ENCODE data around the gene RHO. TPM values are rescaled to one million over a fixed set of nuclear protein-coding genes. Genes with fewer than 3 reads are reported as not detected.
A peak's percentile ranks its signal among the peaks of the same experiment; 100 is the strongest.

The RHO gene
- total RNA-seq, 1 experiment from 2014 or later: not detected

GRCh38 chr3:129548104-129548965 is 19.9 kb downstream of the RHO start:
- no peaks in the 10 kb centered on the region for H3K27me3 Mint-ChIP-seq (ENCODE audit: insufficient read depth, unreplicated experiment)
- DNase-seq (ENCODE audit: unreplicated experiment): no peak
- peaks cover 12% of the 10 kb centered on the region for H3K4me1 Mint-ChIP-seq (ENCODE audit: insufficient read depth, unreplicated experiment)
- no peak overlapping the region for H3K27ac Mint-ChIP-seq (ENCODE audit: low read depth, unreplicated experiment)
- CTCF ChIA-PET: interaction anchor here (0.5 kb wide), 1 partner anchor 328 kb away, joined by 6 read pairs; no protein-coding TSS in a partner anchor
- no peak overlapping the region for H3K4me3 Mint-ChIP-seq (ENCODE audit: unreplicated experiment)
- no TSS peak for BruUV-seq (replicated peaks)
- no peaks in the 10 kb centered on the region for H3K36me3 Mint-ChIP-seq (ENCODE audit: insufficient read depth, unreplicated experiment)
- no peaks in the 10 kb centered on the region for H3K9me3 Mint-ChIP-seq (ENCODE audit: unreplicated experiment)
- TF ChIP-seq CTCF (IDR thresholded peaks at IDR 0.05; ENCODE audit: unreplicated experiment): no peak
- POLR2A ChIA-PET: no interaction called here
- intact Hi-C loops (cut with micrococcal nuclease): no loop called here

DNA sequence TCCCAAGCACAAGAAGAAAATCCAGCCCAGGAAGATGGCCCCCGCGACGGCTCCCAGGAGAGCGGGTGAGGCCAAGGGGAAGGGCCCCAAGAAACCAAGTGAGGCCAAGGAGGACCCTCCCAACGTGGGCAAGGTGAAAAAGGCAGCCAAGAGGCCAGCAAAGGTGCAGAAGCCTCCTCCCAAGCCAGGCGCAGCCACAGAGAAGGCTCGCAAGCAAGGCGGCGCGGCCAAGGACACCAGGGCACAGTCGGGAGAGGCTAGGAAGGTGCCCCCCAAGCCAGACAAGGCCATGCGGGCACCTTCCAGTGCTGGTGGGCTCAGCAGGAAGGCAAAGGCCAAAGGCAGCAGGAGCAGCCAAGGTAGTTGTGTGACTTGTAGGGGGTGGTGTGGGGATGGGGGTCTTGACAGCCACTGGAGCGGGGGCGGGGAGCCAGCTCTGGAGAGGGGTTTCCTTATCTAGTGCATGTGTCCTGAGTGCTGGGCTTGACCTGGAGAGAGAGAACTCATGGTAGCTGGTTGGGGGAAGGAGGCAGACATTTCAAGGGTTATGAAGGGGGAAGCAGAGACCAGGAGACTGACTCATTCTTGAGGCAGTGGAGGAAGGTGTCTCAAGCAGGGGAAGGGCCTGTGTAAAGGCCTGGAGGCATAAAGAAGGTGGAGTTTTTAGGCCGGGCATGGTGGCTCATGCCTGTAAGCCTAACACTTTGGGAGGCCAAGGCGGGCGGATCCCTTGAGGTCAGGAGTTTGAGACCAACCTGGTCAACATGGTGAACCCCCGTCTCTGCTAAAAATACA is 20.8 kb downstream of the RHO start:
- Mint-ChIP-seq H3K4me1 (ENCODE audit: insufficient read depth, unreplicated experiment) (peaks cover 12% of the 10 kb centered on the region), H3K27ac (ENCODE audit: low read depth, unreplicated experiment) (no peak overlapping the region), H3K36me3 (ENCODE audit: insufficient read depth, unreplicated experiment) (no peaks in the 10 kb centered on the region), H3K4me3 (ENCODE audit: unreplicated experiment) (no peak overlapping the region), H3K27me3 (ENCODE audit: insufficient read depth, unreplicated experiment) (no peaks in the 10 kb centered on the region), H3K9me3 (ENCODE audit: unreplicated experiment) (no peaks in the 10 kb centered on the region)
- CTCF ChIA-PET: interaction anchor here (0.6 to 0.7 kb wide), 2 partner anchors 11 to 554 kb away, joined by 3 to 5 read pairs; no protein-coding TSS in a partner anchor
- DNase-seq (ENCODE audit: unreplicated experiment): peak; percentile 45
- TF ChIP-seq CTCF (IDR thresholded peaks at IDR 0.05; ENCODE audit: unreplicated experiment): no peak
- BruUV-seq (replicated peaks): no TSS peak
- POLR2A ChIA-PET: no interaction called here
- intact Hi-C loops (cut with micrococcal nuclease): no loop called here

DNA sequence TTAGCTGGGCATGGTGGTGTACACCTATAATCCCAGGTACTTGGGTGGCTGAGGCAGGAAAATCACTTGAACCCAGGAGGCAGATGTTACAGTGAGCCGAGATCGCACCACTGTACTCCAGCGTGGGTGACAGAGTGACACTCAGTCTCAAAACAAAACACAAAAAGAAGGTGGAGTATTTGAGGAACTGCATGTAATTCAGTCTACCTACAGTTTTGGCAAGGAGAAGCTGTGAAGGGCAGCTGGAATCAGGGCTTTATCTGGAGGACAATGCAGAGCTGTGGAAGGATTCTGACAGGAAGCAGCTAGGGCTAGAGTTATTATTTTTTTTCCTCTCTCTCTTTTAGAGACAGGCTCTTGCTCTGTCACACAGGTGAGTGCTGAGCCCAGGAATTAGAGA is 21.4 kb downstream of the RHO start:
- no peak for TF ChIP-seq CTCF (IDR thresholded peaks at IDR 0.05; ENCODE audit: unreplicated experiment)
- DNase-seq (ENCODE audit: unreplicated experiment): no peak
- Mint-ChIP-seq H3K27ac (ENCODE audit: low read depth, unreplicated experiment) (no peak overlapping the region), H3K4me1 (ENCODE audit: insufficient read depth, unreplicated experiment) (peaks cover 12% of the 10 kb centered on the region), H3K4me3 (ENCODE audit: unreplicated experiment) (no peak overlapping the region), H3K36me3 (ENCODE audit: insufficient read depth, unreplicated experiment) (no peaks in the 10 kb centered on the region), H3K27me3 (ENCODE audit: insufficient read depth, unreplicated experiment) (no peaks in the 10 kb centered on the region), H3K9me3 (ENCODE audit: unreplicated experiment) (no peaks in the 10 kb centered on the region)
- intact Hi-C loops (cut with micrococcal nuclease): no loop called here
- ChIA-PET CTCF (no interaction called here), POLR2A (no interaction called here)
- no TSS peak for BruUV-seq (replicated peaks)
